Measurements from ENCODE around the gene INAVA. TPM values are rescaled to one million over a fixed set of nuclear protein-coding genes. Genes with fewer than 3 reads are reported as not detected.

Gene INAVA
- total and polyA plus RNA-seq, 3 experiments from 2014 or later = 0.09 to 0.37 (median 0.24) TPM

GRCh38 chr1:200872446-200873115 is 22.1 kb upstream of the INAVA start, which contains the start of gene GPR25:
Gene GPR25, plus strand, starts transcription at chr1:200872981. Its CDS starts 57 bp downstream, at chr1:200873038.
- Histone ChIP-seq H3K4me1 (ENCODE audit: insufficient read depth, low read length) (peaks cover 28% of the 10 kb centered on the region), H3K4me3 (ENCODE audit: low read length) (no peak within 1 kb of the TSS), H3K36me3 (ENCODE audit: insufficient read depth, low read length) (no peaks in the 10 kb centered on the region), H3K27me3 (ENCODE audit: insufficient read depth, low read length, poor library complexity, severe bottlenecking) (peaks cover 9% of the 10 kb centered on the region), H3K27ac (ENCODE audit: low read depth, low read length) (no peak within 1 kb of the TSS), H3K9me3 (ENCODE audit: low read length) (no peaks in the 10 kb centered on the region)
- ChIA-PET CTCF (no interaction called here), POLR2A (no interaction called here)
- Mint-ChIP-seq H3K36me3 (no peaks in the 10 kb centered on the region), H3K4me3 (peak within 1 kb of the TSS; percentile 9 to 83 (median 65)), H3K27me3 (peaks cover 14 to 17% of the 10 kb centered on the region in 2 donors), H3K4me1 (peaks cover 54 to 64% (median 60%) of the 10 kb centered on the region in 3 donors), H3K27ac (peak within 1 kb of the TSS in 7 of 8 donors; percentile 33 to 96 (median 91)), H3K9me3 (no peaks in the 10 kb centered on the region)
- no peak for DNase-seq

- Mint-ChIP-seq H3K36me3 (no peaks in the 10 kb centered on the region), H3K27me3 (peaks cover 14 to 17% of the 10 kb centered on the region in 2 donors), H3K4me3 (peak overlapping the region in 5 of 7 donors; percentile 45 to 74 (median 65)), H3K4me1 (peaks cover 59 to 67% (median 64%) of the 10 kb centered on the region in 3 donors), H3K9me3 (no peaks in the 10 kb centered on the region), H3K27ac (no peak overlapping the region)
- H3K27ac ChIP-seq (ENCODE audit: low read depth, low read length) = no peak overlapping the region
- H3K36me3 ChIP-seq (ENCODE audit: insufficient read depth, low read length) = no peaks in the 10 kb centered on the region
- CTCF ChIA-PET = interaction anchor here (1.6 kb wide), 1 partner anchor 15 kb away, joined by 6 read pairs; no protein-coding TSS in a partner anchor
- H3K4me1 ChIP-seq (ENCODE audit: insufficient read depth, low read length) = peaks cover 34% of the 10 kb centered on the region
- DNase-seq = no peak
- H3K4me3 ChIP-seq (ENCODE audit: low read length) = no peak overlapping the region
- POLR2A ChIA-PET = no interaction called here
- H3K27me3 ChIP-seq (ENCODE audit: insufficient read depth, low read length, poor library complexity, severe bottlenecking) = peaks cover 9% of the 10 kb centered on the region
- no peaks in the 10 kb centered on the region for H3K9me3 ChIP-seq (ENCODE audit: low read length)
Observed at GRCh38 chr1:200873116-200873670, 21.5 kb upstream of the INAVA start.

GRCh38 chr1:200873671-200874397 is 20.9 kb upstream of the INAVA start:
- CTCF ChIA-PET = interaction anchor here (0.7 to 1.6 kb wide), 2 partner anchors 14 to 70 kb away, joined by 3 to 6 read pairs; no protein-coding TSS in a partner anchor
- H3K36me3 Mint-ChIP-seq = no peaks in the 10 kb centered on the region
- H3K4me3 Mint-ChIP-seq = peak overlapping the region in 6 of 7 donors; percentile 47 to 83 (median 68)
- POLR2A ChIA-PET = interaction anchor here (0.5 kb wide), 1 partner anchor 33 kb away, joined by 4 read pairs; no protein-coding TSS in a partner anchor
- Histone ChIP-seq H3K36me3 (ENCODE audit: insufficient read depth, low read length) (no peaks in the 10 kb centered on the region), H3K27me3 (ENCODE audit: insufficient read depth, low read length, poor library complexity, severe bottlenecking) (peaks cover 9% of the 10 kb centered on the region), H3K9me3 (ENCODE audit: low read length) (no peaks in the 10 kb centered on the region), H3K4me3 (ENCODE audit: low read length) (no peak overlapping the region), H3K27ac (ENCODE audit: low read depth, low read length) (no peak overlapping the region), H3K4me1 (ENCODE audit: insufficient read depth, low read length) (peaks cover 39% of the 10 kb centered on the region)
- H3K27ac Mint-ChIP-seq = peak overlapping the region in 3 of 8 donors; percentile 40 to 85 (median 84)
- DNase-seq = peak in 1 of 5 donors; percentile 49
- H3K27me3 Mint-ChIP-seq = peaks cover 14 to 17% of the 10 kb centered on the region in 2 donors
- H3K4me1 Mint-ChIP-seq = peaks cover 64 to 73% (median 69%) of the 10 kb centered on the region in 3 donors
- H3K9me3 Mint-ChIP-seq = no peaks in the 10 kb centered on the region

GRCh38 chr1:200874694-200875093 is 20.0 kb upstream of the INAVA start:
- Mint-ChIP-seq H3K27ac (peak overlapping the region in 4 of 8 donors; percentile 38 to 85 (median 76)), H3K27me3 (peaks cover 14 to 17% of the 10 kb centered on the region in 2 donors), H3K36me3 (no peaks in the 10 kb centered on the region), H3K4me1 (peaks cover 59 to 66% (median 64%) of the 10 kb centered on the region in 3 donors), H3K4me3 (peak overlapping the region in 6 of 7 donors; percentile 47 to 74 (median 60)), H3K9me3 (no peaks in the 10 kb centered on the region)
- peaks cover 9% of the 10 kb centered on the region for H3K27me3 ChIP-seq (ENCODE audit: insufficient read depth, low read length, poor library complexity, severe bottlenecking)
- no peak for DNase-seq
- no peak overlapping the region for H3K27ac ChIP-seq (ENCODE audit: low read depth, low read length)
- H3K9me3 ChIP-seq (ENCODE audit: low read length) = no peaks in the 10 kb centered on the region
- POLR2A ChIA-PET = no interaction called here
- peaks cover 36% of the 10 kb centered on the region for H3K4me1 ChIP-seq (ENCODE audit: insufficient read depth, low read length)
- CTCF ChIA-PET = interaction anchor here (1.6 kb wide), 1 partner anchor 13 kb away, joined by 6 read pairs; no protein-coding TSS in a partner anchor
- no peaks in the 10 kb centered on the region for H3K36me3 ChIP-seq (ENCODE audit: insufficient read depth, low read length)
- H3K4me3 ChIP-seq (ENCODE audit: low read length) = no peak overlapping the region

GRCh38 chr1:200875416-200875815 is 19.3 kb upstream of the INAVA start:
- Mint-ChIP-seq H3K4me3 (peak overlapping the region in 3 of 7 donors; percentile 24 to 74 (median 68)), H3K36me3 (no peaks in the 10 kb centered on the region)
- CTCF ChIA-PET = no interaction called here

GRCh38 chr1:200877010-200877409 is 17.7 kb upstream of the INAVA start:
- ChIA-PET POLR2A (interaction anchor here (1.2 kb wide), 2 partner anchors 11 to 50 kb away, joined by 3 to 5 read pairs; no protein-coding TSS in a partner anchor), CTCF (interaction anchor here (0.6 to 2.5 kb wide), 3 partner anchors 11 to 255 kb away, joined by 3 to 10 read pairs (median 8); partner anchors contain the start of gene KIF14)
- Histone ChIP-seq H3K9me3 (ENCODE audit: low read length) (no peaks in the 10 kb centered on the region), H3K27me3 (ENCODE audit: insufficient read depth, low read length, poor library complexity, severe bottlenecking) (peaks cover 9% of the 10 kb centered on the region), H3K4me3 (ENCODE audit: low read length) (no peak overlapping the region), H3K4me1 (ENCODE audit: insufficient read depth, low read length) (peaks cover 20% of the 10 kb centered on the region), H3K27ac (ENCODE audit: low read depth, low read length) (no peak overlapping the region), H3K36me3 (ENCODE audit: insufficient read depth, low read length) (no peaks in the 10 kb centered on the region)
- Mint-ChIP-seq H3K9me3 (no peaks in the 10 kb centered on the region), H3K4me1 (peaks cover 40 to 51% (median 47%) of the 10 kb centered on the region in 3 donors), H3K36me3 (no peaks in the 10 kb centered on the region), H3K27ac (peak overlapping the region in 3 of 8 donors; percentile 8 to 89 (median 43)), H3K27me3 (peaks cover 15 to 17% of the 10 kb centered on the region in 2 donors), H3K4me3 (peak overlapping the region in 1 of 7 donors; percentile 41)
- DNase-seq = no peak

More at GRCh38 chr1:200875416-200875815, 19.3 kb upstream of the INAVA start:
- Mint-ChIP-seq H3K27me3 (peaks cover 14 to 17% of the 10 kb centered on the region in 2 donors), H3K9me3 (no peaks in the 10 kb centered on the region), H3K27ac (no peak overlapping the region), H3K4me1 (peaks cover 54 to 64% (median 59%) of the 10 kb centered on the region in 3 donors)
- POLR2A ChIA-PET = no interaction called here
- Histone ChIP-seq H3K4me1 (ENCODE audit: insufficient read depth, low read length) (peaks cover 30% of the 10 kb centered on the region), H3K9me3 (ENCODE audit: low read length) (no peaks in the 10 kb centered on the region), H3K4me3 (ENCODE audit: low read length) (no peak overlapping the region), H3K36me3 (ENCODE audit: insufficient read depth, low read length) (no peaks in the 10 kb centered on the region), H3K27ac (ENCODE audit: low read depth, low read length) (no peak overlapping the region), H3K27me3 (ENCODE audit: insufficient read depth, low read length, poor library complexity, severe bottlenecking) (peaks cover 9% of the 10 kb centered on the region)
- no peak for DNase-seq

- CTCF ChIA-PET = interaction anchor here (1.0 to 2.5 kb wide), 4 partner anchors 10 to 256 kb away, joined by 3 to 10 read pairs (median 6); partner anchors contain the start of gene KIF14
- H3K27me3 Mint-ChIP-seq = peaks cover 12 to 17% of the 10 kb centered on the region in 2 donors
- POLR2A ChIA-PET = interaction anchor here (1.2 kb wide), 2 partner anchors 10 to 49 kb away, joined by 3 to 5 read pairs; no protein-coding TSS in a partner anchor
Observed at GRCh38 chr1:200877839-200878551, 16.7 kb upstream of the INAVA start.

More at GRCh38 chr1:200877839-200878551, 16.7 kb upstream of the INAVA start:
- Histone ChIP-seq H3K4me3 (ENCODE audit: low read length) (no peak overlapping the region), H3K9me3 (ENCODE audit: low read length) (no peaks in the 10 kb centered on the region), H3K4me1 (ENCODE audit: insufficient read depth, low read length) (peaks cover 20% of the 10 kb centered on the region), H3K27ac (ENCODE audit: low read depth, low read length) (no peak overlapping the region), H3K27me3 (ENCODE audit: insufficient read depth, low read length, poor library complexity, severe bottlenecking) (peaks cover 9% of the 10 kb centered on the region), H3K36me3 (ENCODE audit: insufficient read depth, low read length) (no peaks in the 10 kb centered on the region)
- Mint-ChIP-seq H3K36me3 (no peaks in the 10 kb centered on the region), H3K4me3 (peak overlapping the region in 3 of 7 donors; percentile 11 to 50 (median 23)), H3K4me1 (peaks cover 33 to 46% (median 41%) of the 10 kb centered on the region in 3 donors), H3K27ac (peak overlapping the region in 7 of 8 donors; percentile 40 to 89 (median 63)), H3K9me3 (no peaks in the 10 kb centered on the region)
- peak in 1 of 5 donors; percentile 19 for DNase-seq
